ENCODE measurements around the gene SPDYC.

Gene SPDYC, protein sequence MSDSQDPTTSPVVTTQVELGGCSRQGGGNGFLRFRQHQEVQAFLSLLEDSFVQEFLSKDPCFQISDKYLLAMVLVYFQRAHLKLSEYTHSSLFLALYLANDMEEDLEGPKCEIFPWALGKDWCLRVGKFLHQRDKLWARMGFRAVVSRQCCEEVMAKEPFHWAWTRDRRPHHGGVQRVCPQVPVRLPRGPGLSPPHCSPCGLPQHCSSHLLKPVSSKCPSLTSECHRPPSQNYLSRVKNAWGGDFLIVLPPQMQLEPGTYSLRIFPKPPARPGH

DNA sequence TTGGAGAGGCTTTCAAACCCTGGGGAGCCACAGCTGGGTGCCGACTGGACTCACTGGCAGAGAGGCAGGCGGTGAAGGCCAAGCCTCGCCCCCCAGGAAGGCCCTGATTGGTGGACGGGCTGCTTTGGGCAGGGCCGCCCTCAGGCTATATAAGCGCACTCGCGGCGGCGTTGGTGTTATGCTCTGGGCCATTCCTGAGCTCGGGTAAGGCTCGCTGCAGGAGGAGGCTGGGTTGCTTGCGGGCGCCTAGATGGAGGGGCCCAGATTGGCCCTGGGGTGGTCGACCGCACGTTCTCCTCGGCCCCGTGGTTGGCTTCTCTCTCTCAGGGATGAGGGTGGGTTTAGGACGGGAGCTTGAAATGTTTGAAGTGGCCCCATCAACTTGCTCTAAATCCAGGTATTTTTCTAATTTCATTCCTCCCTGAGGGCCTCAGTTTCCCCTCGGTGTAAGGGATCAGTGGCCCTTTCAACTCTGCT, at the start of gene SPDYC:
Gene SPDYC, plus strand, starts transcription at position 176 of the 477 bp plus-strand sequence. CDS start 1,125 bp downstream, outside the sequence.
- no peak for FAIRE-seq

DNA sequence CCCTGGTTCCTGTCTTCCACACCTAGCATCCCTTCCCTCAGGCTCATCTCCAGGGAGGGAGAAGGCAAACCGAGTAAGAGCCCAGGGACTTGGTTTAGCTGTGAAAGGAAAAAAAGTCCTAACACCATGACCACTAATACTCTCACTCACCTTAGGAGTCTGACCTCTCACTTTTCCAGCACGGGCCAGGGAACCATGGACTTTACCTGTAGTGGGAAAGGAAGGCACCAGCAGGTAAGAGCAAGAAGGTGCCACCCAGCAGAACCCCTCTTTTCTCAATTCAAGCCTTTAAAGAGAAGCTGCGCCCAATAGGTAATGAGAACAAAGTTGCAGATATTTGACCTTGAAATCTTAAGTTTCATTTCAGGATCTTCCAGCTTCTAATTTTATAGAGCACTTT, 49.2 kb upstream of the SPDYC start:
- no peak for FAIRE-seq

DNA sequence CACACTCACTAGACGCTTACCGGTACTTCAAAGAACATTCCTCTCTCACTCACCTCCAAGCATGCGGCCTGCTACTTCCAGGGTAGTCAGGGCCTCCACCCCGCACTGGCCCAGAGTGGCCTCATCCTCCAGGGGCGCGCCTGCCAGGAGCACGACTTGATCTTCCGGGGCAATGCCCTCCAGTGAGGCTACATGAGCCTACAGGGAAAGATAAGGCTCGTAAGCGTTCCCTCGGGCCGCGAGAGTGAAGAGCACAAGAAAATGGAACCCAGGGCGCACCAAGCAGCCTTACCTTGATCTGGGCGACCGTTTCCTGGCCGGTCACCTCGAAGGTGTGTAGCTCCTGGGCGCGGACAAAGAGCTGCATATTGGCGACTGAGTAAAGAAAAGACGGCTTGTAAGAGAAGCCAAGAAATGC, 48.6 kb upstream of the SPDYC start:
- FAIRE-seq = no peak

DNA sequence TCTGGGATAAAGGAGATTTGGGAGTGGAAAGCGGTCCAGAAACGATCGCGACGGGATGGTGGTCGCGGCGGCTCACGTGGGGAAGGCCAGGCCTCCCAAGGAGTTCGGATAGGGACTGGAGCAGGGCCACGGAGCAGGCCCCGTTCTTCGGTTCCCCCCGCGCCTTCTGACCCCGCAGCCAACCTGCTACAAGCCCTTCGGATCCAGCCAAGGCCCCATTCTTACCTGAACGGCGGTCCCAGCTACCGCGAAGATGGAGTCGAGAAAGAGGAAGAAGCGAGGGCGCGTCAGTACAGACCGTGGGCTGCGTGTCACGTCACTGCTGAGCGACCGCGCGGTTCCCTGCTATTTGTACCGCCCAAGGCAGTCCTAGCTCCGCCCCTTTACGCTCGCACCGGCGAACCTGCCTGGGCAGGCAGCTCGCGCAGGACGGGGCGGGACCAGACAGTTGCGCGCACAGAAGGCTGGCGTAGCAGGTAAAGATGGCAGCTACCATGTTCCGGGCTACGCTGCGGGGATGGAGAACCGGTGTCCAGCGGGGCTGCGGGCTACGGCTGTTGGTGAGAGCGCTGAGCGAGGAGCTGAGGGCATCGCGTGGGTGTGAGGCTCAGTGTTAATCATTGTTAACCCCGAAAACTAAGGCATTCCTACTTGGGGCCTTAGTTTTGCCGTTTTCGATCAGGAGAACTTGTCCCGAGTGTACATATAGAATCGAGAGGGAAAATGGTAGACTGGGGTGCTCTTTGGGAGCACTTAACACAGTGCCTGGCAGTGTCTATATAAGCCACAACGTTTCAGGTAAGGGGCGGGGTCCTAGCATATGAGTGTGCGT, 48.0 kb upstream of the SPDYC start, which contains the start of the genes FAU and MRPL49:
Gene FAU, minus strand, starts transcription at position 270 of the 832 bp plus-strand sequence. CDS start 321 bp downstream, outside the sequence.
Gene MRPL49, plus strand, starts transcription at position 457 of the 832 bp plus-strand sequence. Its CDS starts 26 bp downstream, at position 483.
- peak; percentile 80 for FAIRE-seq

DNA sequence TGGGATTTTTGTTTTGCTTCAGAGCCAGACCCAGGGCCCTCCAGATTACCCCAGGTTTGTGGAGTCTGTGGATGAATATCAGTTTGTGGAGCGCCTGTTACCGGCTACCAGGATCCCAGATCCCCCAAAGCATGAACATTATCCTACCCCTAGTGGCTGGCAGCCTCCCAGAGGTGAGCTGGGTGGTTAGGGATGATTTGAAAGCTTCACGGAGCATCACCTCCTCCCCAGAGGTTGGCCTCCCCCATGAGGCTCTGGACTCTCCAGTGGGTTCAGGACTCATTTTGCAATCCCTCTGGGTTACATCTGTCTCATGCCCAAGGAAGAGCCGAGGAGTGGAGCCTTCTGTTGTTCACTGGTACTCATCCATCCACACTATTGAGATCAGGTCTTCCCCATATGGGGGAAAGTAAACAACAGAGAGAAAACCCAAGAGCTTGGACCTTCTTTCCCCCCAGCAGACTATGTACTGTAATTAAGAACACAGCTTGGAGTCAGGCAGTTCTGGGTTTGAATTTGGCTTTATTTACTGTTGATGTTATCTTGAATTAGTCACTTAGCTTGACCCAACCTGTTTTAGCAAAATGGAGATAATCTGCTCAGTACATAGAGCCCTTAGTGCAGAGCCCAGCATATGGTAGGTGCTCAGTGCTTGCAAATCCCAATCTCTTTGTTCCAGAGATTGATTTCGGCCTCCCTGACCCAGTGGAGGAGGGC, 45.4 kb upstream of the SPDYC start:
- FAIRE-seq = no peak

DNA sequence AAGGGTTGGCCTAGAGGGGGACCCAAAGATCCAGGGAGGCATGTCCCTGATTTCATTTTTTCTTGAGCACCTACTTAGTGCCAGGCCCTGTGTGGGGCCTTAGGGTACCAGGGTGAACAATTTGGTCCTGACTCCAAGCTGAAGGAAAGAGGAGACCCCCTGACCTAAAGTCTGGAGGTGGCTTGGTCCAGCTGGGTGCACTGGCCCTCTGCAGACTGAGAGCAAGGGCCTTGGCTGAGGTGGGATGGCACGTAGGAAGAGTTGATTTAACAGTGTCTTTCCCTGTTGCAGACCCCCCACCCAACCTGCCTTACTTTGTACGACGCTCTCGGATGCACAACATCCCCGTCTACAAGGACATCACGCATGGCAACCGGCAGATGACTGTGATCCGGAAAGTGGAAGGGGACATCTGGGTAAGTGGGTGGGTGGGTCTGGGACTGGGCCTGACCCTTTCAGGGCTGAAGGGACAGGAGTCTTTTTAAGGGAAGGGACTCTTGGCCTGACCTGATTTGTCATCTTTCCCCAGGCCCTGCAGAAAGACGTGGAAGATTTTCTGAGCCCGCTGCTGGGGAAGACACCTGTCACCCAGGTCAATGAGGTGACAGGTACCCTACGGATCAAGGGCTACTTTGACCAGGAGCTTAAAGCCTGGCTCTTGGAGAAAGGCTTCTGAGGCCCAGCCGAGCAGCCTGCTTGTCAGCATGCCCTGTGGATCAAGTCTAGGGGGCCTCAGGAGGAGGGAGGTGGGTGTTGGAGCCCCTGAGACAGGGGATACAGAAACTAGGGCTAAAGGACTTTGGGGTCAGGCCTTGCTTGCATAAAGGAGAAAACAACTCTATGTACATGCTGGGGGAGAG, 44.6 kb upstream of the SPDYC start:
- FAIRE-seq = no peak

DNA sequence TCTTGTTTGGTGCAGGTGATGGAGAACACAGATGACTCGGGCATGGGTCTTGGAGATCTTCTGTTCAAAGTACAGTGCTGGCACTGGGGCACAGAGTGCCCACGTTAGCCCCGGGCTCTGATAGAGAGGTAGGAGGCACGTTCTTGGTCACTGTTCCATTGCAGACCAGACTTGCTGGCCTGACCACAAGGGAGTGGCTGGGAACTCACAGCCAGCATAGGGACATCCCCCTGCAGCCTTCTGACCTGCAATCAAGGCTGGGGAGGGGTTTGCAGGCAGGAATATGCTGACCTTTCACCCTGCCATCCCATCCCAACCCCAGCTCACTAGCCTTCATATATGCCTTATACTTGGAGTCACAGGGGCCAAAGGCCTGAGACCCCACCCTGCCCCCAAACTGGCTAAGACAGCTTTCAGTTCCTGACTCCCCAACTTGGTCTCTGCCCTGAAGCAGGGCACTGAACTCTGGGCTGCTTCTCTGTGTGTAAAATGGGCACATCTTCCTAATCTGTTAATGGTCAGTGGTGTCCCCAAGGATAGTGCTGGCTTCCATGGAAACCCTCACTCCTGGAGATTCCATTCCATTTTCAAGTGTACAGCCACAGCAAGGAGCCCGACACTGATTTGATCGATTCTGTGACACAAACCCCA, 43.3 kb upstream of the SPDYC start:
- no peak for FAIRE-seq

DNA sequence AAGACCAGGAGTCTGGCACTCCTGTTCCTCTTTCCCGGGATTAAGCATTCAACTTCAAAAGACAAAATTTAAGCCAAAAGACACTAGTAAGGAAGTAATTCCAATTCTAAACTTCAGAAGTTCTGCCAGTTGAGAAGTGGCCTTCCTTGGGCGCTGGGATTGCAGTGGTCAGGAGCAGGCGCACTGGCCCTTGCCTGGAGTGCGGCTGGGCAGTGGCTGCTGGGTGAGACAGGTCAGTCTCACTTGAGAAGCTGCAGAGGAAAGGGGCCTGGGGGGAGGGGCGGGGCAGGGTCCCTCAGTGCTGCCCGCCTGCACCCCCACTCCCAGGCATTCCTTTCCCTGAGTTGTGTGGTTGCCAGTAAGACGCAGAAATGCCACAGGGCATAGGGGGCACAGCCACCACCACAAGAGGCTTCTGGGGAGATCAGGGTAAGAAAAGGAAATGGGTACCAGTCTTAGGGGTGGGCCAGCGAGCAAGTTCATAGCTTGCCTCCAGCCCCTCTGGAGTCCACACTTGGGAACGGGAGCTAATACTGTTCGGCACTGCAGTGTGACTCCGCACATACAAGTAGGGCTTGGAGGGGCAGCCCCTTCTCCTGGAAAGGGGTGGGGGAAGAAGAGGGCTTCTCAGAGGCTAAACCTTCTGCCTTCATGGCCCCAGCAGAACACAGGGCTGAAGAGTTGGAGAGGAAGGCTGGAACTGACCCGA, 42.4 kb upstream of the SPDYC start:
- FAIRE-seq = no peak

DNA sequence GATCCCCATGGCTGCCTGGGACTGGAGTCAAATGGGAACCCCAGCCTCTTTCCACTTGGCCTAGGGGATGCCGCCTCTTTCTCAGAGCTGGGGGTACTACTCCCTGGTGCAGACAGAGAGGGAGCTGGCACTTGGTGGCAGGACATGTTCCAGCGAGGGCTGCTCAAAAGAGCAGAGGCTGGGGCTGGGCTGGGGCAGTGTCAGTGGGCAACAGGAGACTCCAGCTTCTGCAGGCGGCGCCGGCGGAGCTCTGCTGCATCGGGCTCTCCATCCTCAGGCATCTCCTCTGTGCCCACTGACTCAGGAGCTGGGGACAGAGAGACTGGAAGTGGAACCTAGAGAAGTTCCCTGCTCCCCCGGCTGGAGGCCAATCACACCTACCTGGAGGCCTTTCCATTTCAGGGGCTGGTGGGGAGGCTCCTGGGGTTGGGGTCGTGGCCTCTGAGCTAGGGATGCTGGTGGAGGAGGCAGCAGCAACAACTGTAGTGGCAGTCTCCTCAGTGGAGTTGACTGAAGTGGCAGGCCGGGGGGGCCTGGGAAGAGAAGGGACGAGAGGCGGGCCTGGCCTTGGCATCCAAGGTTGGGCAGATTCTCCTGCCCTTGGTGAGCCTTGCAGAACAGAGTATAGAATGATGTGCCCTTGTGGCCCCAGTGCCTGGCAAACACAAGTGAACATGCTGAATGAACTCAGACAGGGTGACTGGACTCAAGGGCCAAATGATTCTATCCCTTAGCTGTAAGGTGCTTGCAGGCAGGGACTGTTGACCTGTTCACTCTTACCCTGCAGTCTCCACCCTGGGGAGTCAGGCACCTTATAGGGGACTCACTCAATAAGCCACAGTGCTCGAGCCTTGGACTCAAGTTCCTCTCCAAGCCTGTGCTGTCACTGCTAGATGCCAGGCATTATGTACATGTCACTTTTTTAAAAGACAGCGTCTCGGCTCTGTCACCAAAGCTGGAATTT, 41.6 kb upstream of the SPDYC start:
- FAIRE-seq = no peak

DNA sequence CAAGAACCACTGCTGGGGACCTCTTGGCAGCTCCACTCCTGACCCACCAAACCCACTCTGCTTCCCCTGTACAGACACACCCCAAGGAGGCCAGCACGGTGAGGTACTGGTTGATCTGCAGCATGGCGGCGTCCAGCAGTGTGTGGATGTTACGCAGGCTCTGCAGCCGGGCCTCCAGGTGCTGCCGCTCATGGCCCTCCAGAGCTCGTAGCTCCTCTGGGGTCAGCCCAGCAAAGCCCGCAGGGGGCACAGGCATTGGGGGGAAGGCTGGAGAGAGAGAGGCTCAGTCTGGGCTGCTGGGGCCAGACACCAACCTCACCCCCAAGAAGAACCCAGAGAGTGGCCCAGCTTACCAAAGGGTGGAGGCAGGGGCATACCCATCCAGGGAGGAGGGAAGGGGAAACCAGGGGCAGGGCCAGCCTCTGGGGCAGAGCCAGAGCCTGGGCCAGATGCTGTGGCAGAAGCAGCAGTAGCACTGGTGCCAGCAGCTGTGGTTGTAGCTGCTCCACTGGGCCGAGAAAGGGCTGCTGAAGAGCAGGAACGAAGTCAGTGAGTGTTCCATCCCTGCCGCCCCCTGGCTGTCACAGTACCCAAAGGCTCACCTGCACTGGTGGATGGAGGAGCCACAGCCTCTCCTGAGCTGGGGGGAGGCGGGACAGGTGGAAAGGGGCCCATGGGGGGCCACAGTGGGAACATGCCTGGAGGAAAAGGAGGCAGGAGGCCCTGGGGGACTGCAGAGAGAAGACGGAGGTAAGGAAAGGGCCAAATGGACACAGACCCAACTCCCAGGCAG, 40.2 kb upstream of the SPDYC start:
- no peak for FAIRE-seq

DNA sequence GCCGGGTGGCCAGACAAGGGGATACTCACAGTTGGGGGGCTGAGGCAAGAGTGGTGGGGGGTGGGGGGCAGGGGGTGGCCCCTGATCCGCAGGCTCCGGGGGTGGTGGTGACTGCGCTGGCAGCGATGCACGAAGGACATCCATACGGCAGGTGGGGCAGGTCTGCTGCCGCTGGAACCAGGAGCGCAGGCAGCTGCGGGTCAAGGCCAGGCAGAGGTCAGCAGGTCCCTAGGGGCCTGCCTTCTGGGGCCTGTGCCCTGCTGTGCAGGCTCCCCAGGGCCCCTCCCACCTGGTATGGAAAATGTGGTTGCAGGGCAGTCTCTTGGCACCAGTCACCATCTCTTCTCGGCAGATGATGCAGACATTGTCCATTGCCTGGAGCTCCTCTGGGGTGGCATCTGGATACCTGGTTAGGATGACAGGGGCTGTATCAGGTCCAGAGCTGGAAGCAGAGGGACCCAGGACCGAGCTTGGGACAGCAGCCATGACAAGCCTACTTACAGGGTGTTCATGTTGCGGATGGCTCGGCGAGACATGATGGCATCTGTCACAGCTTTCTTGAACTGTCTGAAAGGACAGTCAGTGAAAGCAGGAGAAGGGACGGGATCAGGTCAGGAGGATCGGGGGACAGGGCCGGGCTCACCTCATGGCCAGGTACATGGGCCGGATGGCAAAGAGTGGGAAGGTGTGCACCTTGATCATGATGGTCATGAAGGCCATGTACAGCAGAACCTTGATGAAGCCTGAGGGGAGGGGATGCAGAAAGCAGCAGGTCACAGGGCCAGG, 39.2 kb upstream of the SPDYC start:
- no peak for FAIRE-seq

DNA sequence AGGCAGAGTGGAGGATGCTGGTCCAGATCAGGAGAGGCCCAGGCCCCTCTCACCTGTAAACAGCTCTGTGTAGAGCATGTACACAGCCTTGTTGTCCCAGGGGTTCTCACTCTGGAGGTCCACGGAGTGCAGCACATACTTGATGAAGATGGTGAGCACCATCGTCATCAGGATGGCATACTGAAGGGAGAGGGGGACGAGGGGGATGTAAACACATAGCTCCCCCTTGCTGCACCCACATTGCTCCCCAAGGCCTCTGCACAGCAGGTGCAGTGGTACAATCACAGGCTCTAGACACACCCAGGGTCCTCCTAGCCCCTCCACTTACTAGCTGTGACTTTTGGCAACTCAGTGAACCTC, 38.6 kb upstream of the SPDYC start:
- no peak for FAIRE-seq

DNA sequence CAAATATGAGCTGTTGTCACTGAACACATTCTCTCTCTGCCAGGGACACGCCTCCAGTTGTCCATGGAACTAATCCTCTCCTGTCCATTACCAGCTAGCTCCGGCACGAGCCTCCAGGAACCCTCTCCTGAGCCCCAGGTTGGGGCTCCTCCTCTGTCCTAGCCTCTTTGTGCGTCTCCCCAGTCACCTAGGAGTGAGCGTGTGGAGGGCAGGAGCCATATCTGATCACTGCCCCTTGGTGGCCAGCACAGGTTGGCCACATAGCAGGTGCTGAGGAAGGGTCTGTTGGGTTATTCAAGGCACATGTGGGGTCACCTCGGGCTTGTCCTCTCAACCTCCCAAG, 38.2 kb upstream of the SPDYC start:
- no peak for FAIRE-seq

DNA sequence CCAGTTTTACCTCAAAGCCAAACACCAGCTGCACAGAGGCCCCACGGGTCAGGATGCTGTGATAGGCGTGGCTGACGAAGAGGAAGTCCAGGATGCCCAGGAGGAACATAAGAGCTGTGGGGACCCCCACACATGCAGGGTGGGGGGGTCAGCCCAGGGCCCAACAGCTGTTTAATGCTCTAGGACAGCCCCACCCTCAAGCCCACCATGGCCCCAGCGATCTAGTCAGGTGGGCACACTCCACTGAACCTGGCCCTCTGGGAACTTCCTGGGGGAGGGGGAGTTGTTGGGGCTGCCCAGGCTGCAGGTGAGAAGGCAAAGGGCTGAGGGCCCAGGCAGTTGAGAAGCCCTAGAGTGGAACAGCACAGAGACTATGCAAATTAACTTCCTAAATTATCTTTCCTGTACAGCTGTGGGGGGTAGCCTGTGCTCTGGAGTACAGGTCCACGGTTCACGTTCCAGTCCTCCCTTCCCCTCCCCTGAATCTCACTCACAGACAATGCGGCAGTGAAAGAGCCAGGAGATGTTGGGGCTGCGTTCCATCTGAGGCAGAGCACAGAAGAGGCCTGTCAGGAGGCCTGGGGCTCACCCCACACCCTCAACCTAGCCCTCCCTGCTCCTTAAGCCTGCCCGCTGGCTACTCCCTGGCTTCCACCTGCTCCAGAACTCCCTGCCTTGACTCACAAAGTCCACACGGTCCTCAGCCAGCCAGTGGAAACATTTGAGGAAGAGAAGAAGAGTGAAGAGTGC, 37.6 kb upstream of the SPDYC start:
- FAIRE-seq = no peak

DNA sequence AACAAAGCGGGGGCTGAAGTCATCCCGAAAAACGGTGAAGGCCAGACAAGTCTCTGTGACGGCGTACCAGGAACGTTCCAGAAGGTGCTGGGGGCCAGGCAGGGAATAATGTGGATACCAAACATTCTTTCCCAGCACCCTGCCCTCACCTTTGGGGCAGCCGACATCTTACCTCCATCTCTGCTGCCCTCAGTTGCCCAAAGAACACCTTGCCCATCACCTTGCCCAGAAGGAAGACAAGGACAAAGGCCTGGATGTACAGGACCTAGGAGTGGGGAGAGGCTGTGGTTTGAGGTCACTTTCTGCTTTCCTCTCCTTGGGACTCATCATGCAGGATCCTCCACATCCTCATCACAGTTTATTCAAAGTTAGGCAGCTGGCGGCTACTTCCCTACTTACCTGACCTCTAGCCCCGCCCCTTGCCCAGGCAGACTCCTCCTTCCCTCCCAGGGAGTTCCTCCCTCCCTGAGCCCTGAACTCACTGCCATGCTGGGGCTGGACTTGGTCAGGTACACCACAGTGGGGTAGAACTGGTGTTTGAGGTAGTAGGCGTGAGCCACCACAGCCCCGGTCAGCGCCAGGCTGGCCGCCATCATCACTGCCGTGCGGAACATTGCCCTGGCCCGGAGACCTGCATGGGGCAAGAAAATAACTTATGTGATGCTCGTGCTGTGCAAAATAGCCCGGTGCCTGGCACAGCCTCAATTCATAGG, 36.9 kb upstream of the SPDYC start:
- no peak for FAIRE-seq

DNA sequence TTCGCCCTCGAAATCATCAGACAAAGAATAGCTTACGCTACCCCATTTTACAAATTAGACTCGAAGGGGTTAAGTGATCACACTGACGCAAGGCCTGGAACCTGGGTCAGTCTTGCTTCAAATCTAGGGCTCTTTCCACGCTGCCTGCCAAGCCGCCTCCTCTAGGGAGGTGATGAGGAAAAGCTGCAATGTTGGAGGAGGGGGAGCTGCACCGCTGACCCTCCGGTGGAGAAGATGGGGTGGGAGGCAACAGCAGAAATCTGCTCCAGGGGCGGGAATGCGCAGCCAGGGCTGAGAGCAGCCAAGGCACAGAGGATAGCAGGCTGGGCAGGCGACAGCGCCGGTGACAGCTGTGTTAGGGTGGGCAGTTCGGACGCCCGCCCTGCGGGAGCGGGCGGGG, 36.3 kb upstream of the SPDYC start:
- no peak for FAIRE-seq

All from TTC549 (cell line).